Measurements from ENCODE around the gene PTP4A1. TPM values are rescaled to one million over a fixed set of nuclear protein-coding genes. Genes with fewer than 3 reads are reported as not detected.

Gene PTP4A1
- total RNA-seq, 1 donor from 2014 or later = 181 TPM

DNA sequence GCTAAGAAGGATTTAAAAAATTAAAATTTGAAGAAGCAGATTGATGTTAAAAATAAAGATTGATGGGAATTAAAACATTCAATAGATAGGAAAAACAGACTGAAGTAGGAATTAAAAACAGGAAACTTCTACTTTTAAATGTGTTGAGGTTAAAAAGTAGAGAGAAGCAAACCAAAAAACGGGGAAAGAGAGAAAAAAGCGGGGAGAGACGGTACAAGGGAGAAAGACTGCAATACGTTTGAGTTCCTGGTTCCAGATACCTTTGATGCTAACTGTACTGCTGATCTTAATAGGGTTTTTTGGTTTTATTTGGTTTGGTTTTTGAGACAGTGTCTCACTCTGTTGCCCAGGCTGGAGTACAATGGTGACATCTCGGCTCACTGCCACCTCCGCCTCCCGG, 27.0 kb downstream of the PTP4A1 start:
- no peak for FAIRE-seq
- TF ChIP-seq CTCF (IDR thresholded peaks at IDR 0.05; ENCODE audit: insufficient read depth, low read length, severe bottlenecking) = no peak
- H3K27me3 ChIP-seq (ENCODE audit: control insufficient read depth, insufficient read depth, low read length) = no peaks in the 10 kb centered on the region
- no peaks in the 10 kb centered on the region for H3K36me3 ChIP-seq (ENCODE audit: control insufficient read depth, insufficient read depth, low read length)
- no peak overlapping the region for H3K4me3 ChIP-seq (ENCODE audit: low read depth, low read length)
- DNase-seq (ENCODE audit: low read depth) = no peak

DNA sequence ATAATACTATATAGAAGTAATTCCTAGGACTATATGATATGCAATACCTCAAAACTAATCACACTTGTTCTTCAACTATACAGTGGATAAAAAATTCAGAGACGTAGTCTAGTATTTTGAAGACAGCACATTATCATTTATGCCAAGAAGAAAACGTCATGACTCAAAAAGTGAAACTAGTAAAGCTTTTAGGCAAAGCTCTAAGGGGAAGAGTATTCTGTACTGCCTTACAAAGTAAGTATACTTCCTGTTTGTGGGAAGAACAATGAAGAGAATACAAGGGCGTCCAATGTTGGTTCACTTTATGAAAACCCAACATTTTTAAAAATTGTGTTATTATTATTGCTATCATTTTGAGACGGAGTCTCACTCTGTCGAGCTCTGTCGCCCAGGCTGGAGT, 27.9 kb downstream of the PTP4A1 start:
- FAIRE-seq (no peak), DNase-seq (ENCODE audit: low read depth) (no peak)
- Histone ChIP-seq H3K4me3 (ENCODE audit: low read depth, low read length) (no peak overlapping the region), H3K36me3 (ENCODE audit: control insufficient read depth, insufficient read depth, low read length) (no peaks in the 10 kb centered on the region), H3K27me3 (ENCODE audit: control insufficient read depth, insufficient read depth, low read length) (no peaks in the 10 kb centered on the region)
- no peak for TF ChIP-seq CTCF (IDR thresholded peaks at IDR 0.05; ENCODE audit: insufficient read depth, low read length, severe bottlenecking)

DNA sequence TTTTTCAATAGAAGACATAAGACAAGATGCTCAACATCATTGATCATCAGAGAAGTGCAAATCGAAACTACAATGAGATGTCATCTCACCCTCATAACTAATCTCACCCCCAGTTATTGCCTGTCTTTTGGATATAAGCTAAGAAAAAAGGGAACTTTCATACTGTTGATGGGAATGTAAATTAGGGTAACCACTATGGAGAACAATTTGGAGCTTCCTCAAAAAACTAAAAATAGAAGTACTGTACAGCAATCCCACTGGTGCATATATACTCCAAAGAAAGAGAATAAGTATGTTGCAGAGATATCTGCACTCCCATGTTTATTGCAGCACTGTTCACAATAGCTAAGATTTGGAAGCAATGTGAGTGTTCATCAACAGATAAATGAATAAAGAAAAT, 37.0 kb downstream of the PTP4A1 start:
- no peak for FAIRE-seq

DNA sequence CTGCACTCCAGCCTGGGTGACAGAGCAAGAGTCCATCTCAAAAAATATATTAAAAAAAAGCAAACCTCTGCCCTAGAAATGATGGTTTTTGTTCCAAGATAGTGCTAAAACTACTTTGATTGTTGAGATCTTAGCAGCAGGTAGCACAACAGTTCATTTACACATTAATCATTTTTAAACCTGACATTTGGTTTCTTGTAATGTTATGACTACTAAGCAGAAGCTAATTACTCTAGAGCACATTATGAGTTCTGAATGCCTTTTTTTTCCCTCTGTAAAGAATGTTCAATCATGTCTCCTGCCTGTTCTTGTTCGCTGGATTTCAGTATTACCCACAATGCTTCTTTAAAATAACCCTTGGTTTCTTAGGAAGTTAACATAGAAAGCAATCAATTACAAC, 38.7 kb downstream of the PTP4A1 start:
- FAIRE-seq = no peak

More for the DNA sequence above, 37.0 kb downstream of the PTP4A1 start:
- no peak for TF ChIP-seq CTCF (IDR thresholded peaks at IDR 0.05; ENCODE audit: insufficient read depth, low read length, severe bottlenecking)
- no peak for DNase-seq (ENCODE audit: low read depth)
- H3K36me3 ChIP-seq (ENCODE audit: control insufficient read depth, insufficient read depth, low read length) = no peaks in the 10 kb centered on the region
- H3K27me3 ChIP-seq (ENCODE audit: control insufficient read depth, insufficient read depth, low read length) = no peaks in the 10 kb centered on the region
- H3K4me3 ChIP-seq (ENCODE audit: low read depth, low read length) = no peak overlapping the region

GRCh38 chr6:63611560-63611959, 39.3 kb downstream of the PTP4A1 start:
- DNase-seq (ENCODE audit: low read depth) (no peak), FAIRE-seq (no peak)
- TF ChIP-seq CTCF (IDR thresholded peaks at IDR 0.05; ENCODE audit: insufficient read depth, low read length, severe bottlenecking) = no peak
- H3K36me3 ChIP-seq (ENCODE audit: control insufficient read depth, insufficient read depth, low read length) = no peaks in the 10 kb centered on the region
- H3K27me3 ChIP-seq (ENCODE audit: control insufficient read depth, insufficient read depth, low read length) = no peaks in the 10 kb centered on the region
- no peak overlapping the region for H3K4me3 ChIP-seq (ENCODE audit: low read depth, low read length)

More for the DNA sequence above, 38.7 kb downstream of the PTP4A1 start:
- H3K27me3 ChIP-seq (ENCODE audit: control insufficient read depth, insufficient read depth, low read length) = no peaks in the 10 kb centered on the region
- H3K36me3 ChIP-seq (ENCODE audit: control insufficient read depth, insufficient read depth, low read length) = no peaks in the 10 kb centered on the region
- TF ChIP-seq CTCF (IDR thresholded peaks at IDR 0.05; ENCODE audit: insufficient read depth, low read length, severe bottlenecking) = no peak
- H3K4me3 ChIP-seq (ENCODE audit: low read depth, low read length) = no peak overlapping the region
- DNase-seq (ENCODE audit: low read depth) = no peak

DNA sequence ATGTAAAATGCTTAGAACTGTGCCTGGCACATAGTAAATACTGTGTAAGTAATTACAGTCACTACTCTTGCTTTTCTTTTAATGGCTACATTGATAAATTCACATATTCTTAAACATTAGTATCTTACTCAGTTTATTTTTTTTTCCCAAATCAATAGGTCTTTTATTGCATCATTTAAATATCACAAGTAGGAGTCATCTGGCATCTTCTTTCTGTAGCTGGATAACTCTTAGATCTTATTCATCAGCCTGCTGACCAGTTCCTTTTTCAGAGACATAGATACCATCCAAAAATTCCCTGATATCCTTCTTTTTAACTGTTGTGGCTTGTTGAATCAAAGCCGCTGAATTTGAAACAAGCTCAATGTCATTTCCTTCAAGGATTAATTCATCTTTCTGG, 43.3 kb downstream of the PTP4A1 start:
- DNase-seq (ENCODE audit: low read depth) (no peak), FAIRE-seq (no peak)
- H3K4me3 ChIP-seq (ENCODE audit: low read depth, low read length) = no peak overlapping the region
- TF ChIP-seq CTCF (IDR thresholded peaks at IDR 0.05; ENCODE audit: insufficient read depth, low read length, severe bottlenecking) = no peak
- no peaks in the 10 kb centered on the region for H3K36me3 ChIP-seq (ENCODE audit: control insufficient read depth, insufficient read depth, low read length)
- H3K27me3 ChIP-seq (ENCODE audit: control insufficient read depth, insufficient read depth, low read length) = no peaks in the 10 kb centered on the region

Measured in bronchial epithelial cell (primary cell).